ENCODE results near the gene LUZP2. TPM values are rescaled to one million over a fixed set of nuclear protein-coding genes. Genes with fewer than 3 reads are reported as not detected.
A peak's percentile ranks its signal among the peaks of the same experiment; 100 is the strongest.
"Not testable (repeated sequence)": the region's sequence is repeated elsewhere in the genome, so short reads cannot be mapped to it uniquely, and the experiment has no call there.

The LUZP2 gene
- total RNA-seq, 8 experiments from 2014 or later: 0.46 to 48.5 (median 9.8) TPM

GRCh38 chr11:24934733-24935439 is 438.0 kb downstream of the LUZP2 start:
- Histone ChIP-seq H3K4me1 (replicated peaks in 1 of 2) (peaks cover 5 to 23% of the 10 kb centered on the region in 2 donors), H3K4me3 (no peak overlapping the region), H3K27ac (peak overlapping the region in 1 of 2 donors; percentile 16)
- WGBS, 10 experiments: 0 to 50% (median 8%) methylated on average over 1 of the region's 1 CpG; no CpG with 5 or more reads in 4 of the 10 experiments
- in situ Hi-C loops (cut with MboI; ENCODE audit: low pct_unique_long_range_greater_than_20kb in 2 of 9, low sequenced_read_pairs in 9 of 9, unreplicated experiment in 9 of 9): no loop called here
- ATAC-seq (replicated peaks in 6 of 8): peak in 7 of 8 experiments; percentile 56 to 99 (median 90)

GRCh38 chr11:24944891-24945290 is 448.0 kb downstream of the LUZP2 start:
- H3K27ac ChIP-seq: no peak overlapping the region
- no peak overlapping the region for H3K4me3 ChIP-seq
- in situ Hi-C loops (cut with MboI; ENCODE audit: low pct_unique_long_range_greater_than_20kb in 2 of 9, low sequenced_read_pairs in 9 of 9, unreplicated experiment in 9 of 9): no loop called here
- peak in 1 of 8 experiments; percentile 52 for ATAC-seq (replicated peaks in 6 of 8)
- WGBS, 10 experiments: 0 to 100% (median 82%) methylated on average over 1 to 3 of the region's 3 CpGs
- no peaks in the 10 kb centered on the region for H3K4me1 ChIP-seq (replicated peaks in 1 of 2)

- H3K27ac ChIP-seq: no peak overlapping the region
- no peak for ATAC-seq (replicated peaks in 6 of 8)
- in situ Hi-C loops (cut with MboI; ENCODE audit: low pct_unique_long_range_greater_than_20kb in 2 of 9, low sequenced_read_pairs in 9 of 9, unreplicated experiment in 9 of 9): no loop called here
- no peak overlapping the region for H3K4me3 ChIP-seq
- no peaks in the 10 kb centered on the region for H3K4me1 ChIP-seq (replicated peaks in 1 of 2)
- 3 to 89% (median 69%) methylated on average over 2 to 5 of the region's 5 CpGs for WGBS, 10 experiments
Measured at GRCh38 chr11:24949406-24949805, 452.6 kb downstream of the LUZP2 start.

- ATAC-seq (replicated peaks in 6 of 8): no peak
- 80% methylated on average over 1 of the region's 2 CpGs; no CpG with 5 or more reads in 9 of the 10 experiments for WGBS, 10 experiments
- no peak overlapping the region for H3K27ac ChIP-seq
- no peaks in the 10 kb centered on the region for H3K4me1 ChIP-seq (replicated peaks in 1 of 2)
- no peak overlapping the region for H3K4me3 ChIP-seq
- in situ Hi-C loops (cut with MboI; ENCODE audit: low pct_unique_long_range_greater_than_20kb in 2 of 9, low sequenced_read_pairs in 9 of 9, unreplicated experiment in 9 of 9): no loop called here
Measured at GRCh38 chr11:24963852-24964251, 467.0 kb downstream of the LUZP2 start.

GRCh38 chr11:24965748-24966147 is 468.9 kb downstream of the LUZP2 start:
- no peak overlapping the region for H3K27ac ChIP-seq
- in situ Hi-C loops (cut with MboI; ENCODE audit: low pct_unique_long_range_greater_than_20kb in 2 of 9, low sequenced_read_pairs in 9 of 9, unreplicated experiment in 9 of 9): no loop called here
- H3K4me1 ChIP-seq (replicated peaks in 1 of 2): no peaks in the 10 kb centered on the region
- ATAC-seq (replicated peaks in 6 of 8): no peak
- no peak overlapping the region for H3K4me3 ChIP-seq

GRCh38 chr11:24993903-24994302 is 497.1 kb downstream of the LUZP2 start:
- WGBS, 10 experiments: 0 to 100% (median 84%) methylated on average over 2 to 7 of the region's 7 CpGs; no CpG with 5 or more reads in 1 of the 10 experiments
- H3K4me1 ChIP-seq (replicated peaks in 1 of 2); ATAC-seq (replicated peaks in 6 of 8); in situ Hi-C loops (cut with MboI; ENCODE audit: low pct_unique_long_range_greater_than_20kb in 2 of 9, low sequenced_read_pairs in 9 of 9, unreplicated experiment in 9 of 9); H3K27ac ChIP-seq; H3K4me3 ChIP-seq: not testable (repeated sequence)

- H3K4me3 ChIP-seq; in situ Hi-C loops (cut with MboI; ENCODE audit: low pct_unique_long_range_greater_than_20kb in 2 of 9, low sequenced_read_pairs in 9 of 9, unreplicated experiment in 9 of 9); ATAC-seq (replicated peaks in 6 of 8); H3K27ac ChIP-seq; H3K4me1 ChIP-seq (replicated peaks in 1 of 2): not testable (repeated sequence)
- 33 to 100% (median 53%) methylated on average over 1 to 4 of the region's 5 CpGs; no CpG with 5 or more reads in 4 of the 10 experiments for WGBS, 10 experiments
Measured at GRCh38 chr11:24999929-25000328, 503.1 kb downstream of the LUZP2 start.

GRCh38 chr11:25037431-25037830 is 540.6 kb downstream of the LUZP2 start:
- in situ Hi-C loops (cut with MboI; ENCODE audit: low pct_unique_long_range_greater_than_20kb in 2 of 9, low sequenced_read_pairs in 9 of 9, unreplicated experiment in 9 of 9): no loop called here
- no peak for ATAC-seq (replicated peaks in 6 of 8)

GRCh38 chr11:25038131-25038530 is 541.3 kb downstream of the LUZP2 start:
- H3K27ac ChIP-seq: no peak overlapping the region
- ATAC-seq (replicated peaks in 6 of 8): no peak
- in situ Hi-C loops (cut with MboI; ENCODE audit: low pct_unique_long_range_greater_than_20kb in 2 of 9, low sequenced_read_pairs in 9 of 9, unreplicated experiment in 9 of 9): no loop called here

More at GRCh38 chr11:25037431-25037830, 540.6 kb downstream of the LUZP2 start:
- Histone ChIP-seq H3K4me1 (replicated peaks in 1 of 2) (no peaks in the 10 kb centered on the region), H3K27ac (no peak overlapping the region), H3K4me3 (no peak overlapping the region)
- 0 to 100% (median 45%) methylated on average over 1 of the region's 1 CpG; no CpG with 5 or more reads in 3 of the 10 experiments for WGBS, 10 experiments

GRCh38 chr11:25039165-25039564 is 542.3 kb downstream of the LUZP2 start:
- Histone ChIP-seq H3K27ac (no peak overlapping the region), H3K4me1 (replicated peaks in 1 of 2) (no peaks in the 10 kb centered on the region), H3K4me3 (no peak overlapping the region)
- in situ Hi-C loops (cut with MboI; ENCODE audit: low pct_unique_long_range_greater_than_20kb in 2 of 9, low sequenced_read_pairs in 9 of 9, unreplicated experiment in 9 of 9): no loop called here
- no peak for ATAC-seq (replicated peaks in 6 of 8)
- WGBS, 10 experiments: 60 to 100% (median 80%) methylated on average over 1 to 2 of the region's 2 CpGs; no CpG with 5 or more reads in 7 of the 10 experiments

More at GRCh38 chr11:25038131-25038530, 541.3 kb downstream of the LUZP2 start:
- Histone ChIP-seq H3K4me3 (no peak overlapping the region), H3K4me1 (replicated peaks in 1 of 2) (no peaks in the 10 kb centered on the region)

- in situ Hi-C loops (cut with MboI; ENCODE audit: low pct_unique_long_range_greater_than_20kb in 2 of 9, low sequenced_read_pairs in 9 of 9, unreplicated experiment in 9 of 9): no loop called here
- WGBS, 10 experiments: 0 to 100% (median 100%) methylated on average over 1 of the region's 1 CpG; no CpG with 5 or more reads in 2 of the 10 experiments
- Histone ChIP-seq H3K4me1 (replicated peaks in 1 of 2) (no peaks in the 10 kb centered on the region), H3K27ac (no peak overlapping the region), H3K4me3 (no peak overlapping the region)
- no peak for ATAC-seq (replicated peaks in 6 of 8)
Measured at GRCh38 chr11:25048632-25049031, 551.8 kb downstream of the LUZP2 start.

- Histone ChIP-seq H3K4me1 (replicated peaks in 1 of 2) (no peaks in the 10 kb centered on the region), H3K27ac (no peak overlapping the region), H3K4me3 (no peak overlapping the region)
- in situ Hi-C loops (cut with MboI; ENCODE audit: low pct_unique_long_range_greater_than_20kb in 2 of 9, low sequenced_read_pairs in 9 of 9, unreplicated experiment in 9 of 9): no loop called here
- no peak for ATAC-seq (replicated peaks in 6 of 8)
Measured at GRCh38 chr11:25052844-25053243, 556.0 kb downstream of the LUZP2 start.

- in situ Hi-C loops (cut with MboI; ENCODE audit: low pct_unique_long_range_greater_than_20kb in 2 of 9, low sequenced_read_pairs in 9 of 9, unreplicated experiment in 9 of 9): no loop called here
- Histone ChIP-seq H3K4me3 (no peak overlapping the region), H3K27ac (no peak overlapping the region), H3K4me1 (replicated peaks in 1 of 2) (no peaks in the 10 kb centered on the region)
- no peak for ATAC-seq (replicated peaks in 6 of 8)
Measured at GRCh38 chr11:25057861-25058260, 561.0 kb downstream of the LUZP2 start.

GRCh38 chr11:25065746-25066145 is 568.9 kb downstream of the LUZP2 start:
- Histone ChIP-seq H3K4me1 (replicated peaks in 1 of 2) (no peaks in the 10 kb centered on the region), H3K4me3 (no peak overlapping the region), H3K27ac (no peak overlapping the region)
- 0 to 56% (median 35%) methylated on average over 1 of the region's 1 CpG; no CpG with 5 or more reads in 4 of the 10 experiments for WGBS, 10 experiments
- peak in 5 of 8 experiments; percentile 57 to 96 (median 62) for ATAC-seq (replicated peaks in 6 of 8)
- in situ Hi-C loops (cut with MboI; ENCODE audit: low pct_unique_long_range_greater_than_20kb in 2 of 9, low sequenced_read_pairs in 9 of 9, unreplicated experiment in 9 of 9): no loop called here

Measured in motor neuron (in vitro differentiated cells).